HG02840 (cell line): ENCODE results near the gene IDUA.
"Not testable (repeated sequence)": the region's sequence is repeated elsewhere in the genome, so short reads cannot be mapped to it uniquely, and the experiment has no call there.

Source experiments
- ATAC-seq: cut with Tn5 transposase; IDR thresholded peaks from one replicate; pipeline ENCODE4 v1.9.1; 2021; ENCODE audit warnings: mild to moderate bottlenecking, moderate library complexity, moderate number of reproducible peaks; ENCODE audit not compliant: unreplicated experiment, low FRiP score

The IDUA gene

GRCh38 chr4:1042352-1043055, 55.7 kb downstream of the IDUA start:
- ATAC-seq, result no peak

GRCh38 chr4:1043162-1043561, 56.3 kb downstream of the IDUA start:
- no peak for ATAC-seq

GRCh38 chr4:1043651-1044468, 57.0 kb downstream of the IDUA start:
- no peak for ATAC-seq

- no peak for ATAC-seq
Measured at GRCh38 chr4:1044469-1045192, 57.8 kb downstream of the IDUA start.

GRCh38 chr4:1045193-1045594, 58.4 kb downstream of the IDUA start:
- ATAC-seq, result no peak

- ATAC-seq, result no peak
Measured at GRCh38 chr4:1045595-1046201, 58.9 kb downstream of the IDUA start.

GRCh38 chr4:1046581-1047011, 59.8 kb downstream of the IDUA start:
- not testable (repeated sequence) for ATAC-seq

GRCh38 chr4:1047106-1047975, 60.5 kb downstream of the IDUA start:
- no peak for ATAC-seq

- no peak for ATAC-seq
Measured at GRCh38 chr4:1047976-1048772, 61.3 kb downstream of the IDUA start.

GRCh38 chr4:1048773-1049590, 62.1 kb downstream of the IDUA start:
- ATAC-seq, result no peak

- no peak for ATAC-seq
Measured at GRCh38 chr4:1049591-1049905, 62.7 kb downstream of the IDUA start.

GRCh38 chr4:1050486-1051213, 63.8 kb downstream of the IDUA start:
- no peak for ATAC-seq

- no peak for ATAC-seq
Measured at GRCh38 chr4:1051472-1051871, 64.6 kb downstream of the IDUA start.

- ATAC-seq, result no peak
Measured at GRCh38 chr4:1052231-1052671, 65.4 kb downstream of the IDUA start.

- no peak for ATAC-seq
Measured at GRCh38 chr4:1053080-1053661, 66.3 kb downstream of the IDUA start.

GRCh38 chr4:1053891-1054290, 67.0 kb downstream of the IDUA start:
- ATAC-seq, result not testable (repeated sequence)
